HG02973 (cell line): Measurements from ENCODE around the gene CD68.

Source experiments
- ATAC-seq: cut with Tn5 transposase; IDR thresholded peaks from one replicate; pipeline ENCODE4 v1.9.1; 2021; ENCODE audit warnings: moderate library complexity; ENCODE audit not compliant: unreplicated experiment

The CD68 gene

GRCh38 chr17:7579001-7579833 is at the start of gene CD68:
CD68 (plus strand) TSS chr17:7579638; CDS start chr17:7579678, 40 bp downstream.
- ATAC-seq = peak; percentile 40

- no peak for ATAC-seq
Observed at GRCh38 chr17:7530023-7530900, 49.2 kb upstream of the CD68 start.

- ATAC-seq = no peak
Observed at GRCh38 chr17:7538050-7538449, 41.4 kb upstream of the CD68 start.

- ATAC-seq = no peak
Observed at GRCh38 chr17:7538891-7539545, 40.4 kb upstream of the CD68 start.

- no peak for ATAC-seq
Observed at GRCh38 chr17:7541074-7541621, 38.3 kb upstream of the CD68 start.

GRCh38 chr17:7544911-7545310 is 34.5 kb upstream of the CD68 start:
- ATAC-seq = no peak

- no peak for ATAC-seq
Observed at GRCh38 chr17:7548585-7549400, 30.6 kb upstream of the CD68 start, which contains the start of gene TNFSF12. TNFSF12 (plus strand) TSS chr17:7549058; CDS start chr17:7549154, 96 bp downstream.

- no peak for ATAC-seq
Observed at GRCh38 chr17:7549401-7550055, 29.9 kb upstream of the CD68 start.

GRCh38 chr17:7550344-7550743 is 29.1 kb upstream of the CD68 start:
- no peak for ATAC-seq

GRCh38 chr17:7551396-7551795 is 28.0 kb upstream of the CD68 start:
- no peak for ATAC-seq

- no peak for ATAC-seq
Observed at GRCh38 chr17:7552621-7553051, 26.8 kb upstream of the CD68 start.

GRCh38 chr17:7553356-7553755 is 26.1 kb upstream of the CD68 start:
- ATAC-seq = no peak

- ATAC-seq = no peak
Observed at GRCh38 chr17:7555320-7555948, 24.0 kb upstream of the CD68 start.

GRCh38 chr17:7556627-7557026 is 22.8 kb upstream of the CD68 start:
- no peak for ATAC-seq

- ATAC-seq = no peak
Observed at GRCh38 chr17:7557147-7557764, 22.2 kb upstream of the CD68 start.

GRCh38 chr17:7557775-7558543 is 21.5 kb upstream of the CD68 start:
- ATAC-seq = no peak

GRCh38 chr17:7558544-7559319 is 20.7 kb upstream of the CD68 start, which contains the start of gene TNFSF13:
TNFSF13 (plus strand) TSS chr17:7558750; CDS start chr17:7559040, 290 bp downstream.
- no peak for ATAC-seq
